NCI-H774 (cell line): ENCODE measurements around the gene CFAP210.

Source experiments
- DNase-seq: peaks from one replicate; lab custom pipeline; 2025; lab: John Stamatoyannopoulos, UW

The CFAP210 gene

GRCh38 chr2:169673106-169673505 lies 21.1 kb downstream of the CFAP210 start:
- no peak for DNase-seq

GRCh38 chr2:169672406-169672805 lies 21.8 kb downstream of the CFAP210 start:
- no peak for DNase-seq

- no peak for DNase-seq
Measured at GRCh38 chr2:169670937-169671336, 23.3 kb downstream of the CFAP210 start.

- DNase-seq: no peak
Measured at GRCh38 chr2:169670215-169670651, 24.0 kb downstream of the CFAP210 start.

GRCh38 chr2:169667583-169667982 lies 26.6 kb downstream of the CFAP210 start:
- DNase-seq: no peak

- no peak for DNase-seq
Measured at GRCh38 chr2:169664978-169665930, 29.0 kb downstream of the CFAP210 start.

GRCh38 chr2:169664600-169664977 lies 29.6 kb downstream of the CFAP210 start:
- DNase-seq: no peak

GRCh38 chr2:169663247-169663646 lies 31.0 kb downstream of the CFAP210 start:
- no peak for DNase-seq

GRCh38 chr2:169662744-169663143 lies 31.5 kb downstream of the CFAP210 start:
- no peak for DNase-seq

- DNase-seq: no peak
Measured at GRCh38 chr2:169661265-169661664, 32.9 kb downstream of the CFAP210 start.

- no peak for DNase-seq
Measured at GRCh38 chr2:169659320-169659719, 34.9 kb downstream of the CFAP210 start.

GRCh38 chr2:169658877-169659276 lies 35.3 kb downstream of the CFAP210 start:
- no peak for DNase-seq

- DNase-seq: no peak
Measured at GRCh38 chr2:169656164-169656563, 38.0 kb downstream of the CFAP210 start.

- no peak for DNase-seq
Measured at GRCh38 chr2:169653636-169654035, 40.6 kb downstream of the CFAP210 start.

GRCh38 chr2:169649278-169649677 lies 44.9 kb downstream of the CFAP210 start:
- DNase-seq: no peak

- no peak for DNase-seq
Measured at GRCh38 chr2:169647496-169647895, 46.7 kb downstream of the CFAP210 start.

GRCh38 chr2:169644173-169644572 lies 50.0 kb downstream of the CFAP210 start:
- no peak for DNase-seq

GRCh38 chr2:169641464-169641863 lies 52.7 kb downstream of the CFAP210 start:
- no peak for DNase-seq

GRCh38 chr2:169640104-169640503 lies 54.1 kb downstream of the CFAP210 start:
- no peak for DNase-seq

GRCh38 chr2:169637620-169638019 lies 56.6 kb downstream of the CFAP210 start:
- no peak for DNase-seq

GRCh38 chr2:169636440-169637097 lies 57.6 kb downstream of the CFAP210 start:
- DNase-seq: no peak

- DNase-seq: no peak
Measured at GRCh38 chr2:169625781-169626180, 68.4 kb downstream of the CFAP210 start.

- no peak for DNase-seq
Measured at GRCh38 chr2:169623235-169623634, 71.0 kb downstream of the CFAP210 start.
